Fibroblast of lung (primary cell): ENCODE data around the gene NUPR1.

Experiments used
- CTCF ChIP-seq, 2 donors: IDR thresholded peaks in 1 of 2; conservative IDR thresholded peaks in 1 of 2; 1 replicate in 1 of 2; 2 replicates in 1 of 2; pipeline ENCODE4 v1.5.1; 2011 to 2012; ENCODE audit warnings: low read length in 2 of 2, control low read depth in 1 of 2, inconsistent platforms in 1 of 2, low read depth in 1 of 2, mild to moderate bottlenecking in 1 of 2
- EZH2 ChIP-seq: IDR thresholded peaks from 2 replicates; pipeline ENCODE4 v1.5.1; 2012; ENCODE audit warnings: low read length, control low read depth, mild to moderate bottlenecking; ENCODE audit errors: missing control alignments

- TF ChIP-seq CTCF (conservative IDR thresholded peaks at IDR 0.05 in 1 of 2, IDR thresholded peaks at IDR 0.05 in 1 of 2; ENCODE audit: low read depth in 1 of 2, low read length in 2 of 2), result no peak
- no peak for TF ChIP-seq EZH2
These were observed 42.7 kb downstream of the NUPR1 start for GRCh38 chr16:28495795-28496749.
